Liver (tissue), 9 donors: ENCODE results near the gene PCDHGA6. TPM values are rescaled to one million over a fixed set of nuclear protein-coding genes. Genes with fewer than 3 reads are reported as not detected.
A peak's percentile ranks its signal among the peaks of the same experiment; 100 is the strongest.

Experiments used
- DNase-seq: peaks from one replicate; pipeline ENCODE4 v3.0.0-alpha.2; 2017; ENCODE audit warnings: low spot score
- H3K27ac ChIP-seq, 2 donors: one replicate each; pipeline ENCODE4 v1.7.0; 2013; ENCODE audit warnings: inconsistent platforms in 2 of 2, low read length in 2 of 2, control low read depth in 1 of 2, low read depth in 1 of 2, mild to moderate bottlenecking in 1 of 2
- H3K27me3 ChIP-seq, 4 donors: one replicate each; pipeline versions ENCODE4 v1.6.1 to v1.7.0; 2013; ENCODE audit warnings: low read length in 3 of 4, inconsistent platforms in 1 of 4, mild to moderate bottlenecking in 1 of 4, moderate library complexity in 1 of 4; ENCODE audit not compliant: control insufficient read depth in 4 of 4, insufficient read depth in 4 of 4
- H3K36me3 ChIP-seq, 4 donors: one replicate each; pipeline versions ENCODE4 v1.6.1 to v1.7.0; 2013; ENCODE audit warnings: low read length in 3 of 4, mild to moderate bottlenecking in 3 of 4, low read depth in 1 of 4, moderate library complexity in 1 of 4; ENCODE audit not compliant: control insufficient read depth in 4 of 4, insufficient read depth in 3 of 4
- H3K4me1 ChIP-seq, 4 donors: one replicate each; pipeline versions ENCODE4 v1.6.1 to v1.7.0; 2013; ENCODE audit warnings: low read length in 3 of 4, mild to moderate bottlenecking in 3 of 4, moderate library complexity in 1 of 4; ENCODE audit not compliant: control insufficient read depth in 4 of 4, insufficient read depth in 4 of 4
- H3K4me3 ChIP-seq, 3 donors: one replicate each; pipeline versions ENCODE4 v1.6.1 to v1.7.0; 2013; ENCODE audit warnings: low read length in 3 of 3, control low read depth in 1 of 3, low read depth in 1 of 3, mild to moderate bottlenecking in 1 of 3
- H3K9ac ChIP-seq, 2 donors: one replicate each; pipeline ENCODE4 v1.7.0; 2013; ENCODE audit warnings: low read length in 2 of 2, mild to moderate bottlenecking in 2 of 2, moderate library complexity in 2 of 2, control low read depth in 1 of 2, low read depth in 1 of 2
- H3K9me3 ChIP-seq, 4 donors: one replicate each; pipeline versions ENCODE4 v1.6.1 to v1.7.0; 2013; ENCODE audit warnings: low read length in 3 of 4; ENCODE audit not compliant: control insufficient read depth in 4 of 4
- EGR1 ChIP-seq, 2 donors: IDR thresholded peaks; 2 replicates each; pipeline ENCODE4 v1.6.1; 2016 to 2018; ENCODE audit warnings: antibody characterized with exemption in 2 of 2, low read depth in 2 of 2
- FOXA1 ChIP-seq: IDR thresholded peaks from 2 replicates; pipeline ENCODE4 v1.6.1; 2016; ENCODE audit warnings: antibody characterized with exemption
- FOXA2 ChIP-seq: IDR thresholded peaks from 2 replicates; pipeline ENCODE4 v1.6.1; 2016; ENCODE audit warnings: antibody characterized with exemption
- GABPA ChIP-seq, 2 donors: IDR thresholded peaks in 1 of 2; conservative IDR thresholded peaks in 1 of 2; 2 replicates each; pipeline ENCODE4 v1.6.1; 2016; ENCODE audit warnings: antibody characterized with exemption in 2 of 2, mild to moderate bottlenecking in 1 of 2, moderate library complexity in 1 of 2
- JUND ChIP-seq, 2 donors: IDR thresholded peaks; 2 replicates each; pipeline ENCODE4 v1.6.1; 2016; ENCODE audit warnings: antibody characterized with exemption in 2 of 2
- NR2F2 ChIP-seq: IDR thresholded peaks from 2 replicates; pipeline ENCODE4 v1.6.1; 2016; ENCODE audit warnings: antibody characterized with exemption
- RAD21 ChIP-seq, 2 donors: IDR thresholded peaks; 2 replicates each; pipeline ENCODE4 v1.6.1; 2016; ENCODE audit warnings: antibody characterized with exemption in 2 of 2, mild to moderate bottlenecking in 2 of 2
- RXRA ChIP-seq, 2 donors: IDR thresholded peaks; 2 replicates each; pipeline ENCODE4 v1.6.1; 2017 to 2018; ENCODE audit warnings: antibody characterized with exemption in 2 of 2, mild to moderate bottlenecking in 1 of 2
- SP1 ChIP-seq: IDR thresholded peaks from 2 replicates; pipeline ENCODE4 v1.6.1; 2018; ENCODE audit warnings: antibody characterized with exemption, mild to moderate bottlenecking
- YY1 ChIP-seq: IDR thresholded peaks from 2 replicates; pipeline ENCODE4 v1.6.1; 2016; ENCODE audit warnings: antibody characterized with exemption, mild to moderate bottlenecking
- WGBS: extraction: QIAGEN DNeasy Blood & Tissue Kit; methylation state at CpG from one replicate; pipeline ENCODE4 v1.1.7; 2013; 5-methylcytosine and 5-hydroxymethylcytosine counted together
- polyA plus RNA-seq, 2 donors: library from polyadenylated mRNA; stranded (reverse) in 1 of 2; unstranded in 1 of 2; fragments of 200-250 nt in 1 of 2; fragments of >200 nt in 1 of 2; fragmentation: Nextera tagmentation in 1 of 2; extraction: Ambion mirVana in 1 of 2; gene quantifications; one replicate each; pipeline versions ENCODE4 v1.2.1 to v1.2.3, GENCODE V29; 2013 to 2015
- total RNA-seq, 2 donors: library from RNA; depleted of rRNA; stranded (reverse); fragments of >200 nt; gene quantifications; one replicate each; pipeline ENCODE4 v1.2.3, GENCODE V29; 2014
- TF ChIP-seq, protein P1 (sequence below): IDR thresholded peaks from 2 replicates; pipeline ENCODE4 v1.6.1; 2016; ENCODE audit warnings: antibody characterized with exemption
- TF ChIP-seq, protein P2 (sequence below): fragments of 150-350 bp; IDR thresholded peaks from 2 replicates; pipeline ENCODE4 v1.5.1; 2017; ENCODE audit warnings: improper control_type of control experiment, low read depth, low read length; ENCODE audit not compliant: missing input control
- TF ChIP-seq, protein P3 (sequence below): IDR thresholded peaks from 2 replicates; pipeline ENCODE4 v1.6.1; 2016; ENCODE audit warnings: antibody characterized with exemption, mild to moderate bottlenecking
- TF ChIP-seq, protein P4 (sequence below): IDR thresholded peaks from 2 replicates; pipeline ENCODE4 v1.6.1; 2016; ENCODE audit warnings: antibody characterized with exemption
- TF ChIP-seq, protein P5 (sequence below): IDR thresholded peaks from 2 replicates; pipeline ENCODE4 v1.6.1; 2016; ENCODE audit warnings: antibody characterized with exemption
- donor health status: healthy.
- donor health status: healthy.
- donor health status: healthy.
- donor health status: healthy.
- donor health status: healthy.

The PCDHGA6 gene
- total and polyA plus RNA-seq, 4 donors: 0.08 to 0.67 (median 0.28) TPM

DNA sequence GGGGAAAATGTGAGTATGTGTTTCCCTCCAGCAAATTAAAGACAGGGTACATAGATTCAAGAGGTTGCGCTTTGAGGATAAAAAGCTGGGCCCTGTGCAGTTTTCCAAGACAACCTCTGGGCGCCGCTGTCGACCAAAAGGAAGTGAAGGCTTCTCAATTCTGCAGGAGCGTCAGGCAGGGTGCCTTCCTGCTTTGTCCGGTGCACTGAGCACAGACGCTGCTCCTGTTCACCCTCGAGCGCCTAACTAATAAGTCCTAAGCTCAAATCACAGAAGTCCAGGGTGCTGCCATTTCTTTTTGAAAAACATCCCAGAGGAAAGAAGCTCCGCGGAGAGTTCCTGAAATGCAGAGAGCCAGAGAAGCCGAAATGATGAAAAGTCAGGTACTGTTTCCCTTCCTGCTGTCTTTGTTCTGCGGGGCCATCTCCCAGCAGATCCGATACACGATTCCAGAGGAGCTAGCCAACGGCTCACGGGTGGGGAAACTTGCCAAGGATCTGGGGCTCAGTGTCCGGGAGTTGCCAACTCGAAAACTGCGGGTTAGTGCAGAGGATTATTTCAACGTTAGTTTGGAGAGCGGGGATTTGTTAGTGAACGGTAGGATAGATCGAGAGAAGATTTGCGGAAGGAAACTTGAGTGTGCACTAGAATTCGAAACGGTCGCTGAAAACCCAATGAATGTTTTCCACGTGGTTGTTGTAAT, 23.6 kb upstream of the PCDHGA6 start, which contains the start of gene PCDHGB1:
PCDHGB1 (plus strand) TSS at position 183 of the 703 bp plus-strand sequence; CDS start at position 345, 162 bp downstream.
- Histone ChIP-seq H3K36me3 (peaks cover 0 to 3% (median 0%) of the 10 kb centered on the region in 4 donors), H3K27ac (no peak within 1 kb of the TSS), H3K9ac (no peak within 1 kb of the TSS), H3K4me1 (no peaks in the 10 kb centered on the region), H3K9me3 (peaks cover 25 to 60% (median 42%) of the 10 kb centered on the region in 4 donors), H3K27me3 (peaks cover 0 to 3% (median 1%) of the 10 kb centered on the region in 4 donors), H3K4me3 (peak within 1 kb of the TSS in 2 of 3 donors; percentile 20 to 41)
- TF ChIP-seq YY1 (no peak), EGR1 (IDR thresholded peaks at IDR 0.05; ENCODE audit: low read depth in 2 of 2) (no peak), GABPA (IDR thresholded peaks at IDR 0.05 in 1 of 2, conservative IDR thresholded peaks at IDR 0.05 in 1 of 2) (no peak), FOXA2 (no peak), FOXA1 (no peak), NR2F2 (no peak), RXRA (IDR thresholded peaks at IDR 0.05) (no peak), JUND (IDR thresholded peaks at IDR 0.05) (no peak), RAD21 (IDR thresholded peaks at IDR 0.05) (no peak), SP1 (no peak)
- TF ChIP-seq, protein P1, sequence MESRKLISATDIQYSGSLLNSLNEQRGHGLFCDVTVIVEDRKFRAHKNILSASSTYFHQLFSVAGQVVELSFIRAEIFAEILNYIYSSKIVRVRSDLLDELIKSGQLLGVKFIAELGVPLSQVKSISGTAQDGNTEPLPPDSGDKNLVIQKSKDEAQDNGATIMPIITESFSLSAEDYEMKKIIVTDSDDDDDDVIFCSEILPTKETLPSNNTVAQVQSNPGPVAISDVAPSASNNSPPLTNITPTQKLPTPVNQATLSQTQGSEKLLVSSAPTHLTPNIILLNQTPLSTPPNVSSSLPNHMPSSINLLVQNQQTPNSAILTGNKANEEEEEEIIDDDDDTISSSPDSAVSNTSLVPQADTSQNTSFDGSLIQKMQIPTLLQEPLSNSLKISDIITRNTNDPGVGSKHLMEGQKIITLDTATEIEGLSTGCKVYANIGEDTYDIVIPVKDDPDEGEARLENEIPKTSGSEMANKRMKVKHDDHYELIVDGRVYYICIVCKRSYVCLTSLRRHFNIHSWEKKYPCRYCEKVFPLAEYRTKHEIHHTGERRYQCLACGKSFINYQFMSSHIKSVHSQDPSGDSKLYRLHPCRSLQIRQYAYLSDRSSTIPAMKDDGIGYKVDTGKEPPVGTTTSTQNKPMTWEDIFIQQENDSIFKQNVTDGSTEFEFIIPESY: no peak
- TF ChIP-seq, protein P2, sequence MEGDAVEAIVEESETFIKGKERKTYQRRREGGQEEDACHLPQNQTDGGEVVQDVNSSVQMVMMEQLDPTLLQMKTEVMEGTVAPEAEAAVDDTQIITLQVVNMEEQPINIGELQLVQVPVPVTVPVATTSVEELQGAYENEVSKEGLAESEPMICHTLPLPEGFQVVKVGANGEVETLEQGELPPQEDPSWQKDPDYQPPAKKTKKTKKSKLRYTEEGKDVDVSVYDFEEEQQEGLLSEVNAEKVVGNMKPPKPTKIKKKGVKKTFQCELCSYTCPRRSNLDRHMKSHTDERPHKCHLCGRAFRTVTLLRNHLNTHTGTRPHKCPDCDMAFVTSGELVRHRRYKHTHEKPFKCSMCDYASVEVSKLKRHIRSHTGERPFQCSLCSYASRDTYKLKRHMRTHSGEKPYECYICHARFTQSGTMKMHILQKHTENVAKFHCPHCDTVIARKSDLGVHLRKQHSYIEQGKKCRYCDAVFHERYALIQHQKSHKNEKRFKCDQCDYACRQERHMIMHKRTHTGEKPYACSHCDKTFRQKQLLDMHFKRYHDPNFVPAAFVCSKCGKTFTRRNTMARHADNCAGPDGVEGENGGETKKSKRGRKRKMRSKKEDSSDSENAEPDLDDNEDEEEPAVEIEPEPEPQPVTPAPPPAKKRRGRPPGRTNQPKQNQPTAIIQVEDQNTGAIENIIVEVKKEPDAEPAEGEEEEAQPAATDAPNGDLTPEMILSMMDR: no peak
- TF ChIP-seq, protein P3, sequence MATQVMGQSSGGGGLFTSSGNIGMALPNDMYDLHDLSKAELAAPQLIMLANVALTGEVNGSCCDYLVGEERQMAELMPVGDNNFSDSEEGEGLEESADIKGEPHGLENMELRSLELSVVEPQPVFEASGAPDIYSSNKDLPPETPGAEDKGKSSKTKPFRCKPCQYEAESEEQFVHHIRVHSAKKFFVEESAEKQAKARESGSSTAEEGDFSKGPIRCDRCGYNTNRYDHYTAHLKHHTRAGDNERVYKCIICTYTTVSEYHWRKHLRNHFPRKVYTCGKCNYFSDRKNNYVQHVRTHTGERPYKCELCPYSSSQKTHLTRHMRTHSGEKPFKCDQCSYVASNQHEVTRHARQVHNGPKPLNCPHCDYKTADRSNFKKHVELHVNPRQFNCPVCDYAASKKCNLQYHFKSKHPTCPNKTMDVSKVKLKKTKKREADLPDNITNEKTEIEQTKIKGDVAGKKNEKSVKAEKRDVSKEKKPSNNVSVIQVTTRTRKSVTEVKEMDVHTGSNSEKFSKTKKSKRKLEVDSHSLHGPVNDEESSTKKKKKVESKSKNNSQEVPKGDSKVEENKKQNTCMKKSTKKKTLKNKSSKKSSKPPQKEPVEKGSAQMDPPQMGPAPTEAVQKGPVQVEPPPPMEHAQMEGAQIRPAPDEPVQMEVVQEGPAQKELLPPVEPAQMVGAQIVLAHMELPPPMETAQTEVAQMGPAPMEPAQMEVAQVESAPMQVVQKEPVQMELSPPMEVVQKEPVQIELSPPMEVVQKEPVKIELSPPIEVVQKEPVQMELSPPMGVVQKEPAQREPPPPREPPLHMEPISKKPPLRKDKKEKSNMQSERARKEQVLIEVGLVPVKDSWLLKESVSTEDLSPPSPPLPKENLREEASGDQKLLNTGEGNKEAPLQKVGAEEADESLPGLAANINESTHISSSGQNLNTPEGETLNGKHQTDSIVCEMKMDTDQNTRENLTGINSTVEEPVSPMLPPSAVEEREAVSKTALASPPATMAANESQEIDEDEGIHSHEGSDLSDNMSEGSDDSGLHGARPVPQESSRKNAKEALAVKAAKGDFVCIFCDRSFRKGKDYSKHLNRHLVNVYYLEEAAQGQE: no peak
- TF ChIP-seq, protein P4, sequence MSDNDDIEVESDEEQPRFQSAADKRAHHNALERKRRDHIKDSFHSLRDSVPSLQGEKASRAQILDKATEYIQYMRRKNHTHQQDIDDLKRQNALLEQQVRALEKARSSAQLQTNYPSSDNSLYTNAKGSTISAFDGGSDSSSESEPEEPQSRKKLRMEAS: no peak
- TF ChIP-seq, protein P5, sequence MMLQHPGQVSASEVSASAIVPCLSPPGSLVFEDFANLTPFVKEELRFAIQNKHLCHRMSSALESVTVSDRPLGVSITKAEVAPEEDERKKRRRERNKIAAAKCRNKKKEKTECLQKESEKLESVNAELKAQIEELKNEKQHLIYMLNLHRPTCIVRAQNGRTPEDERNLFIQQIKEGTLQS: no peak
- no peak for DNase-seq
- 23% methylated on average over 29 of the region's 29 CpGs for WGBS
